WTC11 (cell line): ENCODE data around the gene CYB5B. TPM values are rescaled to one million over a fixed set of nuclear protein-coding genes. Genes with fewer than 3 reads are reported as not detected.

Source experiments
- ATAC-seq: fragments of 200-7000 bp; cut with Tn5 transposase; 2 replicates; pipeline ENCODE4 v1.10.0; 2021; ENCODE audit warnings: mild to moderate bottlenecking, moderate library complexity
- CTCF ChIA-PET: fragments of 300-600 bp; sonication (Branson Sonifier 250); formaldehyde crosslinking; loops from one replicate; lab custom pipeline; 2021; ENCODE audit warnings: antibody characterized with exemption; lab: Charles Lee
- POLR2A ChIA-PET: fragments of 350-600 bp; sonication (Branson Sonifier 250); formaldehyde crosslinking; loops from one replicate; lab custom pipeline; 2021; ENCODE audit warnings: antibody characterized with exemption; lab: Charles Lee
- DNase-seq: peaks from one replicate; pipeline ENCODE4 v3.0.0; 2021; ENCODE audit warnings: low spot score
- H3K27ac Mint-ChIP-seq: 2 replicates; pipeline ENCODE4 v1.8.0; 2021; ENCODE audit warnings: mixed read lengths
- H3K27me3 Mint-ChIP-seq: 2 replicates; pipeline ENCODE4 v1.8.0; 2021; ENCODE audit warnings: low read depth, mild to moderate bottlenecking, moderate library complexity, mixed read lengths
- H3K36me3 Mint-ChIP-seq: 2 replicates; pipeline ENCODE4 v1.8.0; 2021; ENCODE audit warnings: mixed read lengths
- H3K4me1 Mint-ChIP-seq: 2 replicates; pipeline ENCODE4 v1.8.0; 2022; ENCODE audit warnings: mixed read lengths
- H3K4me3 Mint-ChIP-seq: 2 replicates; pipeline ENCODE4 v1.8.0; 2021; ENCODE audit warnings: mild to moderate bottlenecking, moderate library complexity, mixed read lengths
- H3K9me3 Mint-ChIP-seq: 2 replicates; pipeline ENCODE4 v1.8.0; 2021; ENCODE audit warnings: mixed read lengths
- CBFB ChIP-seq: sonication (generic); formaldehyde crosslinking; IDR thresholded peaks from 2 replicates; pipeline ENCODE4 v1.8.1; 2022; ENCODE audit warnings: mild to moderate bottlenecking, low read depth, missing genetic modification reagents
- E2F5 ChIP-seq: sonication (generic); formaldehyde crosslinking; IDR thresholded peaks from 2 replicates; pipeline ENCODE4 v1.8.1; 2022; ENCODE audit warnings: mild to moderate bottlenecking, moderate library complexity, missing genetic modification reagents
- FOXJ3 ChIP-seq: sonication (generic); formaldehyde crosslinking; IDR thresholded peaks from 2 replicates; pipeline ENCODE4 v1.9.0; 2021; ENCODE audit warnings: missing genetic modification reagents, mild to moderate bottlenecking, borderline replicate concordance
- FOXP4 ChIP-seq: sonication (generic); formaldehyde crosslinking; IDR thresholded peaks from 2 replicates; pipeline ENCODE4 v1.8.0; 2022; ENCODE audit warnings: mild to moderate bottlenecking, missing genetic modification reagents
- GABPB1 ChIP-seq: sonication (generic); formaldehyde crosslinking; IDR thresholded peaks from 2 replicates; pipeline ENCODE4 v1.8.1; 2023; ENCODE audit warnings: mild to moderate bottlenecking, missing genetic modification reagents
- GRHL2 ChIP-seq: fragments of 250-450 bp; sonication (Bioruptor Pico); IDR thresholded peaks from 2 replicates; pipeline ENCODE4 v1.8.0; 2022; ENCODE audit warnings: mild to moderate bottlenecking, moderate library complexity; ENCODE audit not compliant: insufficient replicate concordance, severe bottlenecking
- IRF2 ChIP-seq: sonication (generic); formaldehyde crosslinking; IDR thresholded peaks from 2 replicates; pipeline ENCODE4 v1.8.0; 2022; ENCODE audit warnings: low read depth, missing genetic modification reagents, borderline replicate concordance
- NR2C2 ChIP-seq: sonication (generic); formaldehyde crosslinking; IDR thresholded peaks from 2 replicates; pipeline ENCODE4 v1.8.0; 2022; ENCODE audit warnings: mild to moderate bottlenecking, missing genetic modification reagents
- PRDM15 ChIP-seq: sonication (generic); formaldehyde crosslinking; IDR thresholded peaks from 2 replicates; pipeline ENCODE4 v1.8.0; 2022; ENCODE audit warnings: missing genetic modification reagents
- RELA ChIP-seq: sonication (generic); formaldehyde crosslinking; IDR thresholded peaks from 2 replicates; pipeline ENCODE4 v1.8.1; 2022; ENCODE audit warnings: missing genetic modification reagents, mild to moderate bottlenecking, borderline replicate concordance
- TEAD4 ChIP-seq: sonication (generic); formaldehyde crosslinking; IDR thresholded peaks from 2 replicates; pipeline ENCODE4 v1.8.0; 2022; ENCODE audit warnings: mild to moderate bottlenecking, missing genetic modification reagents
- ZNF281 ChIP-seq: sonication (generic); formaldehyde crosslinking; IDR thresholded peaks from 2 replicates; pipeline ENCODE4 v1.8.0; 2023; ENCODE audit warnings: mild to moderate bottlenecking, missing genetic modification reagents
- ZNF425 ChIP-seq: fragments of 250-450 bp; sonication (Bioruptor Pico); conservative IDR thresholded peaks from 2 replicates; pipeline ENCODE4 v1.9.0; 2021; ENCODE audit warnings: mild to moderate bottlenecking
- total RNA-seq: library from RNA; stranded (reverse); gene quantifications from 3 replicates; pipeline ENCODE4 v1.2.3, GENCODE V29; 2021

Gene CYB5B
- total RNA-seq, 1 experiment from 2014 or later, result 109 TPM

- H3K27me3 Mint-ChIP-seq, result no peaks in the 10 kb centered on the region
- peaks cover 4% of the 10 kb centered on the region for H3K4me1 Mint-ChIP-seq
- no peak for TF ChIP-seq ZNF281 (CRISPR knock-in tag)
- TF ChIP-seq RELA, result no peak
- no peak for TF ChIP-seq FOXJ3 (CRISPR knock-in tag)
- no peak for TF ChIP-seq IRF2 (CRISPR knock-in tag)
- no peak for TF ChIP-seq FOXP4 (CRISPR knock-in tag)
- TF ChIP-seq GRHL2 (CRISPR knock-in tag), result no peak
- TF ChIP-seq ZNF425 (CRISPR knock-in tag), result no peak
- TF ChIP-seq PRDM15 (CRISPR knock-in tag), result no peak
- TF ChIP-seq TEAD4 (CRISPR knock-in tag), result no peak
- no peak for TF ChIP-seq CBFB
- TF ChIP-seq NR2C2 (CRISPR knock-in tag), result no peak
- no peak for TF ChIP-seq E2F5 (CRISPR knock-in tag)
- H3K9me3 Mint-ChIP-seq, result no peaks in the 10 kb centered on the region
- ATAC-seq (no peak), DNase-seq (no peak)
- ChIA-PET POLR2A (no interaction called here), CTCF (no interaction called here)
- H3K27ac Mint-ChIP-seq, result no peak overlapping the region
- peaks cover 5% of the 10 kb centered on the region; the same call in 1 of the 2 replicates for H3K36me3 Mint-ChIP-seq
- H3K4me3 Mint-ChIP-seq, result no peak overlapping the region
These were observed 42.7 kb downstream of the CYB5B start for GRCh38 chr16:69467080-69467479.

- Mint-ChIP-seq H3K36me3 (0 out of 2 replicates have a peak, but pooled peaks cover under 1% of the 10 kb centered on the region), H3K4me1 (peaks cover 4% of the 10 kb centered on the region), H3K27ac (no peak overlapping the region), H3K4me3 (no peak overlapping the region), H3K27me3 (no peaks in the 10 kb centered on the region), H3K9me3 (no peaks in the 10 kb centered on the region)
- DNase-seq, result no peak
- POLR2A ChIA-PET, result no interaction called here
- CTCF ChIA-PET, result interaction anchor here (1.5 kb wide), 1 partner anchor 71 kb away, joined by 13 read pairs; no protein-coding TSS in a partner anchor
- TF ChIP-seq FOXP4 (CRISPR knock-in tag) (no peak), GABPB1 (peak; percentile 74)
- ATAC-seq, result no peak
These were observed 43.2 kb downstream of the CYB5B start for GRCh38 chr16:69467531-69468204.
